Skeletal muscle satellite cell (primary cell): Measurements from ENCODE around the gene MYO7A.

Experiments used
- H3K27me3 ChIP-seq: 2 replicates; pipeline ENCODE4 v1.7.0; 2013; ENCODE audit warnings: low read length; ENCODE audit not compliant: control insufficient read depth, insufficient read depth
- H3K36me3 ChIP-seq: 2 replicates; pipeline ENCODE4 v1.7.0; 2013; ENCODE audit warnings: mild to moderate bottlenecking, control low read depth, low read length; ENCODE audit not compliant: insufficient read depth
- H3K4me1 ChIP-seq: 2 replicates; pipeline ENCODE4 v1.7.0; 2013; ENCODE audit warnings: low read length; ENCODE audit not compliant: control insufficient read depth, insufficient read depth
- H3K4me2 ChIP-seq: 2 replicates; pipeline ENCODE4 v1.7.0; 2013; ENCODE audit warnings: mild to moderate bottlenecking, low read length
- H3K4me3 ChIP-seq: 2 replicates; pipeline ENCODE4 v1.7.0; 2013; ENCODE audit warnings: low read length
- H3K9ac ChIP-seq: 2 replicates; pipeline ENCODE4 v1.7.0; 2013; ENCODE audit warnings: mild to moderate bottlenecking, low read depth, low read length, moderate library complexity
- H3K9me3 ChIP-seq: replicated peaks from 2 replicates; pipeline ENCODE4 v1.7.0; 2013; ENCODE audit warnings: mild to moderate bottlenecking, control low read depth, low read length

The MYO7A gene

DNA sequence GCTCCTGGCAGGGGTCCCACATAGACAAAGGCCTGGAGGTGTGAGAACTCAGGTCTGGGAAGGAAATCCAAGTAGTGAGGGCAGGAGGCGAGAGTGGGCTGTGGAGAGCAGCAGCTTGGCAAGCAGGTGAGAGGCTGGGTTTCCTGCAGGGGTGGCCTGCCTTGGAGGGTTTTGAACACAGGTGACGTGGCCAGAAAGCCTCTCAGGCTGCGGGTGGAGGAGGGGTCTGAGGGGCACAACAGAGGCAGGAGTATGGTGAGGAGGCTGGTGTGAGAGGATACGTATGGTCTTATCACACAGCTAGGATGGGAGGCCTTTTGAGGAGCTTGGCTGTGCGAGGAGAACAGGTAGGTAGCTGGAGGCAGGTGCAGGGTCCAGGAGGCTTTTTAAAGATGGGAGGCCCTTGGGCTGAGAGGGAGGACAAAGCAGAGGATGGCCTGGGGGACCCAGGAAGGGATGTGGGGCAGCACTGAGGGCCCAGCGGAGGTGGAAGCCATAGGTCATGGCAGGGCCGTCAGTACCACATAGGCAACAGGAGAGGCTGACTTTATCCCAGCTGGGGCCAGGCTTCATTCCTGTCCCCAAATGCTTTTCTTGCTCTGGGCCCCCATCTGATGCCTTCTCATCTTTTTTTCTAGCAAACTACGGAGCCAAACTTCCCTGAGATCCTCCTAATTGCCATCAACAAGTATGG lies 84.4 kb downstream of the MYO7A start:
- no peak overlapping the region for H3K4me3 ChIP-seq
- H3K9me3 ChIP-seq, result no peaks in the 10 kb centered on the region

DNA sequence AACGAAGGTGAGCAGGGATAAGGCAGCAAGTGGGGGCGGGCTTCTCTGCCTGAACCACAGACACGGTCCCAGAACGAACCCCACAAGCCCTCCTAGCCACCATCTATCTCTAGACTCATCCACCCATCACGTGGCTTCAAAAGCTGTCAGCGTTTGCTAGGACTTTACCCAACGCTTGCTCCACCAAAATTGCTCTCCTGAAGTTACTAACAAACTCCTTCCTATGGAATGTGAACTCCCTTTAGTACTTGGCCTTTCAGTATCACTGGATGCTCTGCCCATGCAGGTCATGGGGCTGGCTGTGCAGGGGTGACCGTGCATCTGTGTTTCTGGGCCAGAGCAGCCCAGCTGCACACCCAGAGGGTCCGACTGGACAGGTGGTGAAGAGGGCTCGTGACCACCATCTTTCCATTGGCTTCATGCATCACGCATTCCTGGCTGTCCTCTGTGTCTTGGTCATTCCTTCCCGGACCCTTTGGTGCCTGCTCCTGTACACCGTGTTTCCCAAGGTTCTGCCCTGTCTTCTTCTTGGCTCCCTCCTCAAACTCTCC lies 85.1 kb downstream of the MYO7A start:
- H3K9ac ChIP-seq, result no peak overlapping the region
- H3K4me1 ChIP-seq, result no peaks in the 10 kb centered on the region
- H3K4me3 ChIP-seq, result no peak overlapping the region
- H3K4me2 ChIP-seq, result no peak overlapping the region
- no peaks in the 10 kb centered on the region for H3K36me3 ChIP-seq
- H3K9me3 ChIP-seq, result no peaks in the 10 kb centered on the region
- peaks cover 10% of the 10 kb centered on the region for H3K27me3 ChIP-seq

More for the DNA sequence above, 84.4 kb downstream of the MYO7A start:
- Histone ChIP-seq H3K4me1 (no peaks in the 10 kb centered on the region), H3K9ac (no peak overlapping the region), H3K36me3 (no peaks in the 10 kb centered on the region), H3K27me3 (peaks cover 10% of the 10 kb centered on the region), H3K4me2 (no peak overlapping the region)

DNA sequence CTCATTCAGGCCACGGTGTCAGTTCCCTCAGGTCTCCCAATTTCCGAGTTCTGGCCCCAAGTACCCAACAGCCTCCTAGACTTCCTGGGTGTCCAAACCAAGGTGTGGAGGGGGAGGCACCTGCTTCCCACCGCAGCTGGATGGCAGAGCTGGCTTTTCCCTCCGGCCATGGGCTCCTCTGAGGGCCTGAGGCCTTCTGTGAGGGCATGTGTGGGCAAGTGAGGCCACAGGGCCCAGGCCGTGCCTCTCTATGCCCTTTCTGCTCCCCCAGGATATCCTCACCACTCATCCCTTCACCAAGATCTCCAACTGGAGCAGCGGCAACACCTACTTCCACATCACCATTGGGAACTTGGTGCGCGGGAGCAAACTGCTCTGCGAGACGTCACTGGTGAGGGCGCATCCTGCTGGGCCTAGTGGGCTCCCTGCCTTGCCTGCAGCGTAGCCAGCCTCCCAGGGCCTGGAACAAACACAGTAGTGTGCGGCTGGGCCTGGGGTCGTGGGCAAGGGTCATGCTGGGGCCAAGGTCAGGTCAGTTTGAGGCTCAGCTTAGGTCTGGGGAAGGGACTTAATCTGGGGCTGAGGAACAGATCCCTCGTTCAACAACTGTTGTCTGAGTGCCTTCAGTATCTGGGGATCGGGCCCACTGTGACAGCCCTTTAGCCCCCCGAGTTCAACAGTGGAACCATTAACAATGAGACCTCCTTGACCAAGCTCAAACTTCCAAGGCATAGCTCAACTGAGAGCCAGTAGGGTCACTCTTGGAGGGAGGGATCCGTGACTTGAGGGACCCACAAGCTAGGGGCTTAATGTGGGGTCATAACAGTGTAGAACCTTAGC lies 85.8 kb downstream of the MYO7A start:
- Histone ChIP-seq H3K4me3 (no peak overlapping the region), H3K9me3 (no peaks in the 10 kb centered on the region), H3K27me3 (peaks cover 10% of the 10 kb centered on the region), H3K4me1 (no peaks in the 10 kb centered on the region), H3K36me3 (no peaks in the 10 kb centered on the region), H3K9ac (no peak overlapping the region), H3K4me2 (no peak overlapping the region)

DNA sequence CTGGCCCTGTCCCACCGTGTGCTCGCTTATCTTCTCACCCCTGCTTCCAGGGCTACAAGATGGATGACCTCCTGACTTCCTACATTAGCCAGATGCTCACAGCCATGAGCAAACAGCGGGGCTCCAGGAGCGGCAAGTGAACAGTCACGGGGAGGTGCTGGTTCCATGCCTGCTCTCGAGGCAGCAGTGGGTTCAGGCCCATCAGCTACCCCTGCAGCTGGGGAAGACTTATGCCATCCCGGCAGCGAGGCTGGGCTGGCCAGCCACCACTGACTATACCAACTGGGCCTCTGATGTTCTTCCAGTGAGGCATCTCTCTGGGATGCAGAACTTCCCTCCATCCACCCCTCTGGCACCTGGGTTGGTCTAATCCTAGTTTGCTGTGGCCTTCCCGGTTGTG lies 86.5 kb downstream of the MYO7A start:
- Histone ChIP-seq H3K36me3 (no peaks in the 10 kb centered on the region), H3K4me1 (no peaks in the 10 kb centered on the region), H3K9ac (no peak overlapping the region), H3K4me2 (no peak overlapping the region), H3K27me3 (peaks cover 10% of the 10 kb centered on the region), H3K4me3 (no peak overlapping the region), H3K9me3 (no peaks in the 10 kb centered on the region)

DNA sequence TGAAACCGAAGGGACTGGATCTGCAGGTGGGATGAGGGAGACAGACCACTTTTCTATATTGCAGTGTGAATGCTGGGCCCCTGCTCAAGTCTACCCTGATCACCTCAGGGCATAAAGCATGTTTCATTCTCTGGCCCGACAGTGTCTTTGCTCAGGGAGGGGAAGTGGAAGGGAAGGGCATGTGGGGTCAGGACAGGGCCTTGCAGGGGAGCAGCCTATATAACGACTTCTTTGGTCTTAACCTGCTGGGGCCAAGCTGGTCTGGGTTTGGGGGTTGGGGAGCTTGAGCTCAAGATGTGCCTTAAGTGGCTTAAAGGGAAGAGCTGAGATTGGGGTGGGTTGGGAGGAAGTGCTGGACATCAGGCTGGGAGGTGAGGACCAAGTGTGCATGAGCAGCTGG lies 87.1 kb downstream of the MYO7A start:
- no peaks in the 10 kb centered on the region for H3K4me1 ChIP-seq
- H3K4me3 ChIP-seq, result no peak overlapping the region
- H3K27me3 ChIP-seq, result peaks cover 10% of the 10 kb centered on the region
- H3K36me3 ChIP-seq, result no peaks in the 10 kb centered on the region
- no peaks in the 10 kb centered on the region for H3K9me3 ChIP-seq
- H3K4me2 ChIP-seq, result no peak overlapping the region
- no peak overlapping the region for H3K9ac ChIP-seq

DNA sequence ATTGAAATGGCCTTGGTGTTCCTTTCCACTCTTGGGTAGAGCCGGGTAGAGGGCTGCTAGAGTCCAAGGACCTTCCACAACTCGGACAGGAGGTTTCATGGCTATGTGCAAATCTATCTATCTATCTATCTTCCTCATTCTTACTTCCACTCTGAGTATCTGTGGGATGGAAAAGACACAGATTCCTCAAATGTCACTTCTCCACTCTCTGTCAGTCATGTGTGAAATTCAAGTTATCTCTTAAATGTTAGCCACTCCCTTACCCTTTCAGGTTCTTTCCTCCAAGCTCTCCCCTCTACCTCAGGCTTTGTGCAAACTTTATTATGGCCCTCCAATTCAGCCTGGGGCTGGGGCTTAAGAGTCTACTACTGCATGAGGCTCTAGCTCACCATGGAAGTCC lies 89.1 kb downstream of the MYO7A start:
- H3K4me1 ChIP-seq, result no peaks in the 10 kb centered on the region
- H3K9ac ChIP-seq, result no peak overlapping the region
- no peak overlapping the region for H3K4me2 ChIP-seq
- no peak overlapping the region for H3K4me3 ChIP-seq
- peaks cover 10% of the 10 kb centered on the region for H3K27me3 ChIP-seq
- no peaks in the 10 kb centered on the region for H3K9me3 ChIP-seq
- H3K36me3 ChIP-seq, result no peaks in the 10 kb centered on the region

DNA sequence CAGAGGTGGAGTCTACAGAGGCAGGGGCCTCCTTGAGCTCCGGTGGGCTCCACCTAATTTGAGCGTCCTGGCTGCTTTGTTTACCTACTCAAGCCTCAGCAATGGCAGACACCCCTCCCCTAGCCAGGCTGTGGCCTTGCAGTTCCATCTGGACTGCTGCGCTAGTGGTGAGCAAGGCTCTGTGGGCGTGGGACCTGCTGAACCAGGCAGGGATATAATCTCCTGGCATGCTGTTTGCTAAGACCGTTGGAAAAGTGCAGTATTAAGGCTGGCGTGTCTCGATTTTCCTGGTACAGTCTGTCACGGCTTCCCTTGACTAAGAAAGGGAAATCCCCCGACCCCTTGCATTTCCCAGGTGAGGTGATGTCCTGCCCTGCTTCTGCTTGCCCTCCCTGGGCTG lies 95.8 kb downstream of the MYO7A start:
- Histone ChIP-seq H3K9me3 (no peaks in the 10 kb centered on the region), H3K9ac (no peak overlapping the region), H3K4me2 (no peak overlapping the region), H3K4me3 (no peak overlapping the region), H3K36me3 (no peaks in the 10 kb centered on the region), H3K27me3 (peaks cover 5% of the 10 kb centered on the region), H3K4me1 (no peaks in the 10 kb centered on the region)

DNA sequence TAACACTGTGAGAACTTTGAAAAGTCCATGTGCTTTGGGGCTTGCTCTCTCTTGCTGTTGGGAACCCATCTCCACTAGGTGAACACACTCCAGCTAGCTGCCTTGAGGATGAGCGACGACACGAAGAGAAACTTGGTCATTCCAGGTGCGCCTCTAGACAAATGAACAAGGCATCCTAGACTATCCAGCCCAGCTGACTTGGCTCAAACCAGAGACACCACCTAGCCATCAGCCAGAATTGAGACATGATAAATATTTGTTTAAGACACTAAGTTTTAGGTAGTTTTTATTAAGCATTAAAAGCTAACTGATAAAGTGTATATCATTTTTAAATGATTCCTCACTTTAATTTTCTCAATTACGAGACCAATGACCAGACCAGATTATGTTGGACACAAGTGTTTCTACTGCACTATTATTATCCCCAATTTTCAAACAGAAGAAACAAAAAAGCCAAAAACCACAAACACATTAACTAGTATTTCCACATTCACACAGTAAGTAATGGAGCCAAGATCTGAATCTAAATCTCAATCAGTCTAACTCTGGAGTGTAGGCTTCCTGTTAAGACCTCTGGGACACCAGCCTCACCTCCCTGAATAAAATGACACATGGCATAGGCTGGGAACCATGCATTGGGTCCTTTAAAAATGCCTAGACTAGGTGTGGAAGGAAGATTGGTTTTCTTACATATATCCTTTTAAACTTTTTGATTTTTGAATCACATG lies 103.0 kb downstream of the MYO7A start:
- no peaks in the 10 kb centered on the region for H3K36me3 ChIP-seq
- no peak overlapping the region for H3K9ac ChIP-seq
- H3K27me3 ChIP-seq, result no peaks in the 10 kb centered on the region
- H3K9me3 ChIP-seq, result no peaks in the 10 kb centered on the region
- H3K4me1 ChIP-seq, result no peaks in the 10 kb centered on the region
- no peak overlapping the region for H3K4me2 ChIP-seq
- H3K4me3 ChIP-seq, result no peak overlapping the region

DNA sequence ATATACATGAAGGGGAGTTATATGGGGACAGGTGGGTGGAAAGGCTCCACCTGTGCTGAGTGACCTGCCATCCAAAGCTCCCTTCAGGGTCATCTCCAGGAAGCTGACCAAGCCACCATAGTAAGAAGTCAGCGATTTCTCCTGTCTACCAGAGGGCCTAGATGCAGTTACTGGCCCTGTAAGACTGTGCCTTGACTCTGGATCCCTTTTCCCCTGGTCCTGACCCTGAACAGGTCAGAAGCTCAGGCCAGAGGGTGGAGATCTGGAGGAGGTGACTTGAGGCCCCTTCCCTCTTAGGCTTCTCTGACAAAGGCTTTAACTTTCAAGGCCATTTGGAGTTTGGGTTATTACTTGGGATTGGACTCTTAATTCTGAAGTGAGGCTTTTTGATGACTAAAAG lies 103.8 kb downstream of the MYO7A start:
- H3K4me3 ChIP-seq, result no peak overlapping the region
- no peaks in the 10 kb centered on the region for H3K4me1 ChIP-seq
- no peak overlapping the region for H3K9ac ChIP-seq
- no peak overlapping the region for H3K4me2 ChIP-seq
- no peaks in the 10 kb centered on the region for H3K9me3 ChIP-seq
- H3K36me3 ChIP-seq, result no peaks in the 10 kb centered on the region
- H3K27me3 ChIP-seq, result no peaks in the 10 kb centered on the region

DNA sequence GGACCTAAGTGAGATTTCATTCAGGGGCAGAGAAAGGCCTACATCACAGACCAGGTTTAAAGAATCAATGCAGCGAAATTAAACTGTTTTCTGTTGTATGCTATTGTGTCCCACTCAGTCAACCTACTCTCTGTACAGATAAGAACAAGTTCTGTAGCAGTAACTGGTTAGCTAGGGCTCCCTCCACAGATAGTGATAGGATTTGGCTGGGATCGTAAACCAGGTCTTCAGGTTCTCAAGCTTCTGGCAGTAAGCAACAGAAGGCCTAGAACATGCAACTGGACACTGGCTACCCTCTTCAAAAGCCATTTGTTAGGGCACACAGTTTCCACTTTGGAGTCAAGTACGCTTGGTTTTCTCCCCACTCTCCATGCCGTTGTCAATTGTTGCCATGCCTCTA lies 104.2 kb downstream of the MYO7A start:
- Histone ChIP-seq H3K4me1 (peaks cover 3% of the 10 kb centered on the region), H3K9me3 (no peaks in the 10 kb centered on the region), H3K9ac (no peak overlapping the region), H3K27me3 (no peaks in the 10 kb centered on the region), H3K4me2 (no peak overlapping the region), H3K36me3 (no peaks in the 10 kb centered on the region), H3K4me3 (no peak overlapping the region)

DNA sequence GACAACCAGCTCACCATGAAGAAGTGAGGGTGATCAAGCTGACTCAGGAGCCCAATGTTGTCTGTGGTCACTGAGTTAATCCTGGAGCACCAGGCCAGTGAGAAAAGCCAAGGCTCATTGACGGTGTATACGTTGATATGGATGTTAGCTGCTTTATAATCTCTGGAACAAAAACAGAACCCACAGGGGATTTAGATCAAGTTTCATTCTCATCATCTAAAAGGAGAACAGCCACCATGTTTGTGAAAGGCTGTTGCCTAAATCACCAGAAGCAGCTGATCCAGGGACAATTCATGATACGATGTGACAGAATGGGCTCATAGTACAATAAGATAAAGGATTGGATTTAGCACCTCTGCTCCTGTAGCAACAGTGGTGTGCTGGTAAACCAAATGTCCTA lies 105.0 kb downstream of the MYO7A start:
- Histone ChIP-seq H3K9me3 (no peaks in the 10 kb centered on the region), H3K4me3 (no peak overlapping the region), H3K36me3 (no peaks in the 10 kb centered on the region), H3K27me3 (no peaks in the 10 kb centered on the region), H3K9ac (no peak overlapping the region), H3K4me2 (no peak overlapping the region), H3K4me1 (peaks cover 3% of the 10 kb centered on the region)
